ENCODE data around the gene PNMT. TPM values are rescaled to one million over a fixed set of nuclear protein-coding genes. Genes with fewer than 3 reads are reported as not detected.

PNMT gene
- polyA plus RNA-seq, 1 of the 3 experiments (the other 2 are of a cell fraction) = 0.07 TPM

GRCh38 chr17:39677072-39677471 is 8.8 kb downstream of the PNMT start:
- Histone ChIP-seq H3K9me2 (no peaks in the 10 kb centered on the region), H3K4me2 (no peak overlapping the region), H3K79me2 (ENCODE audit: insufficient read depth) (no peaks in the 10 kb centered on the region), H3K9ac (no peak overlapping the region), H2AFZ (ENCODE audit: low read depth) (no peak overlapping the region), H3K4me1 (ENCODE audit: control insufficient read depth in 1 of 2, insufficient read depth in 2 of 2, low read depth in 1 of 2, low read length in 1 of 2) (no peaks in the 10 kb centered on the region), H3K27me3 (ENCODE audit: insufficient read depth) (no peaks in the 10 kb centered on the region), H3K36me3 (replicated peaks in 1 of 2; ENCODE audit: control insufficient read depth in 1 of 2, insufficient read depth in 2 of 2, low read length in 1 of 2) (no peaks in the 10 kb centered on the region), H3F3A (replicated peaks; ENCODE audit: insufficient read depth) (no peaks in the 10 kb centered on the region), H3K4me3 (ENCODE audit: low read depth in 2 of 2, low read length in 1 of 2) (no peak overlapping the region), H3K9me3 (no peaks in the 10 kb centered on the region), H4K20me1 (ENCODE audit: insufficient read depth) (no peaks in the 10 kb centered on the region), H3K27ac (ENCODE audit: low read depth in 2 of 2, low read length in 1 of 2) (no peak overlapping the region)
- TF ChIP-seq CTCF (IDR thresholded peaks at IDR 0.05) (no peak), JUND (IDR thresholded peaks at IDR 0.05) (no peak), ZBTB33 (IDR thresholded peaks at IDR 0.05; ENCODE audit: borderline replicate concordance, low read depth) (no peak), YY1 (IDR thresholded peaks at IDR 0.05; ENCODE audit: low read depth) (no peak), RCOR1 (IDR thresholded peaks at IDR 0.05; ENCODE audit: low read length) (no peak), NRF1 (IDR thresholded peaks at IDR 0.05; ENCODE audit: low read depth, low read length) (no peak), USF1 (IDR thresholded peaks at IDR 0.05; ENCODE audit: borderline replicate concordance, low read depth) (no peak), MEF2A (IDR thresholded peaks at IDR 0.05; ENCODE audit: borderline replicate concordance, low read depth) (no peak), IRF3 (IDR thresholded peaks at IDR 0.05; ENCODE audit: low read depth, low read length) (no peak), ELF1 (IDR thresholded peaks at IDR 0.05) (no peak), FOSL2 (IDR thresholded peaks at IDR 0.05; ENCODE audit: borderline replicate concordance, low read depth) (no peak), NFIC (IDR thresholded peaks at IDR 0.05; ENCODE audit: borderline replicate concordance) (no peak), USF2 (IDR thresholded peaks at IDR 0.05; ENCODE audit: borderline replicate concordance, low read depth, low read length) (no peak), GABPA (IDR thresholded peaks at IDR 0.05; ENCODE audit: low read depth) (no peak), TEAD4 (IDR thresholded peaks at IDR 0.05; ENCODE audit: borderline replicate concordance, insufficient read depth) (no peak), REST (IDR thresholded peaks at IDR 0.05; ENCODE audit: low read depth, low read length) (no peak)
- no peak for DNase-seq
- WGBS (ENCODE audit: low lambda C conversion rate) = 82% methylated on average over 6 of the region's 8 CpGs
- POLR2A ChIA-PET = no interaction called here
- CTCF ChIA-PET = interaction anchor here (0.8 to 15.8 kb wide), 4 partner anchors 11 to 54 kb away, joined by 3 to 279 read pairs (median 77); partner anchors contain the start of gene PPP1R1B
